Epidermal melanocyte (primary cell): ENCODE results near the gene ATP10B.
"Not testable (repeated sequence)": the region's sequence is repeated elsewhere in the genome, so short reads cannot be mapped to it uniquely, and the experiment has no call there.

Source experiments
- DNase-seq: peaks from one replicate; pipeline ENCODE4 v3.0.0; 2011; ENCODE audit warnings: low spot score; ENCODE audit not compliant: insufficient read length

Gene ATP10B

DNA sequence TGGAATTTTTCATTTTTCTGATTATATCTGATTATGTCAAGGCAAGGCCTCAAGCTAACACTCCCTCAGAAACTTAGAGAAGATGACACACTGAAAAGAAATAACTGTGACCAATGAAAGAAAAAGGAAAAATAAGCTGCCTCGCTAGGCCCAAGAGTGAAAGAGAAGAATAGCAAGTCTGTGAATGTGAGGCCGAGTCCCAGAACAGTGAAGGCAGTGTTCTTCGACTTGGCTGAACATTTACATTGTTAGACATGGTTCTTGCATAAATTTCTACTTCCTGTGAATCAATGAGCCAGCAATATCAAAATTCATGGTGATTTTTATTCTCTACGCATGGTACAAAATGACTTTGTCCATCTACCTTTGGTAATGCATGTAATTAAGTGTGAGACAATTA is at the start of gene ATP10B:
Gene ATP10B (minus strand): TSS at position 163 of the 400 bp plus-strand sequence. CDS start 164,137 bp downstream, outside the sequence.
- DNase-seq, result peak; percentile 27

- DNase-seq, result no peak
Observed at GRCh38 chr5:160901656-160902055, 49.6 kb upstream of the ATP10B start.

GRCh38 chr5:160899735-160900134 is 47.7 kb upstream of the ATP10B start:
- no peak for DNase-seq

- not testable (repeated sequence) for DNase-seq
Observed at GRCh38 chr5:160893180-160893964, 41.4 kb upstream of the ATP10B start.

DNA sequence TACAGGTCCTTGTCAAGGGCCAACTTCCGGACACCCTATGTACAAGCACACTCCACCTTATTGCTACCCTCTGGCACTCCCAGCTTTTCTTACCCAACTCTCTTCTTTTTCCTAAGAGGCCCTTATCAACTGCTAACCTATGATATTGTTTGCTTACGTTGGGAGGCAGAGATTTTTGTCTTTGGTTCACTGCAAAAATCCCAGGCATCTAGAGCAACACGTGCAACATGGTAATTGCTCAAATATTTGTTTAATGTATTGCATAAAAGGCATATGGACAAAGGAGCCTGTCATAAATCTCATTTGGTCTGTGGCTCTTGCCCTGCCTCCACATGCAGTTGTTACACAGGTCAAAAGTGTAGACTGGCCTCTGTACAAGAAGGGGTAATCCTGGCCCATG is 35.8 kb upstream of the ATP10B start:
- DNase-seq, result no peak

GRCh38 chr5:160873560-160874200 is 21.7 kb upstream of the ATP10B start:
- DNase-seq, result not testable (repeated sequence)

- DNase-seq, result no peak
Observed at GRCh38 chr5:160869989-160870521, 18.0 kb upstream of the ATP10B start.

- no peak for DNase-seq
Observed at GRCh38 chr5:160867976-160868375, 16.0 kb upstream of the ATP10B start.

DNA sequence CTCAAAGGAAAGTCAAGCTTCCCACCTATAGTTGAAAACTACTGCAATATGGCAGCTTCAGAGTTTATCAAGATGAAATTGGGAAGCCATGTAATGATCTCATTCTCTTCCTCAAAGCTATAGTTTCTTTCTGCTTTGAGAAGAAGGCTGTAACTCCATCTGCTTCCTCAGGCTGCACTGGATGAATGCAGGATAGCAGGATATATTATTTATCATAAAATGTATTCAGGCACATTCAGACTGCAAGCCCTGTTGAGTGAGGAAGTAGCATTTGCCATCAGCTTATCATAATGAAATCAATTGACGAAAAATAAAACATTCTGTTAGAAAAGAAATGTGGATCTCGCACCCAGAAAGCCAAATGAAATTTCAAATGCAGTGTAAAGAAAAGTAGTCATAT is 560 bp downstream of the ATP10B start:
- DNase-seq, result no peak

DNA sequence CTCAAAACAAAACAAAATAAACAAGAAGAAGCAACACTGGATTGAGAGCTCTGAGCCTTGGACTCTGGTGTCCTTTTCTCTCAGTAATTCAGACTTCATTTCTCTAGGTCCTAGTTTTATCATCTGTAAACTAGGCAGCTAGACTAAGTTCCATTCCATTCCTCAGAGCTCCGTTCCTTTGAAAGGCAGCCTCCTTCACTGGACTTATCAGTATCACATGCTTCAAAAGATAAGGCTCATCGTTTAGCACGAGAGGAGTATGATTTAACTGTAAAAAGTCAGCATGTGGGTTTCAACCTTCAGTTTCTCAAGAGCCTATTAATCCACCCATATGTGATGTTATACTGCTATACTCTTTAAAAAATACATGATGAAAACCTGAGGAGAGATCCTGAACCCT is 1.6 kb downstream of the ATP10B start:
- no peak for DNase-seq

- DNase-seq, result no peak
Observed at GRCh38 chr5:160847526-160848085, 4.4 kb downstream of the ATP10B start.

DNA sequence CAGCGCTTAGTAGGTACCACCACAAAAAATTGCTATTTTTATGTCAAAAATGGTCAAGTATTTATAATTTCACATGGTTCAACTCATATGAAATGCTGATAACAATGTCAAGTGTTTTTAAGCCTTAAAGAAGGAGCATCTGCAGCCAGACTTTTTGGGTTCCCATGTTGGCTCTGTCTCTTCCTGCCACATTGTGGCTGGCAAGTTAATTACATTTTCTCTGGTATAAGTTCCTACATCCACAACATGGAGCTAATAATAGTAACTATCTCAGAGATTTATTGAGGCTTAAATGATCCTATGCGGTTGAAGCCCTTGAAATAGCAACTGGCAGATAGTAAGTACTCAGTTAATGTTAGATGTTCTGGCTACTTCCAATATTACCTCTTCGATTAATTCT is 5.4 kb downstream of the ATP10B start:
- no peak for DNase-seq

DNA sequence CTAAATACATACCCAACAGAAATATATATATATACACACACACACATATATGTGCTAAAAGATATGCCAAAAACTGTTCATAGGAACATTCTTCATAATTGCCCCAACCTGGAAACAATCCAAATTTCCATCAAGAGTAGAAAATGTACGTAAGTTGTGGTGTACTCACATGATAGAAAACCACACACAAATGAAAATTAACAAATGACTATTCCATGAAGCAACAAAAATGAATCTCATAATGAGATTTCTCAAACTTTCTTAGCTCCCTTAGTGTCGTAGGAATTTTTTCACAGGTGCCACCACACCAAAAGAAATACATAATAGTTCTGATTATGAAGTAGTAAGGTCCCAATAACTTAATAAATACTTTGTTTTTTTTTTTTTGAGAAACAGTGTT is 7.8 kb downstream of the ATP10B start:
- no peak for DNase-seq

DNA sequence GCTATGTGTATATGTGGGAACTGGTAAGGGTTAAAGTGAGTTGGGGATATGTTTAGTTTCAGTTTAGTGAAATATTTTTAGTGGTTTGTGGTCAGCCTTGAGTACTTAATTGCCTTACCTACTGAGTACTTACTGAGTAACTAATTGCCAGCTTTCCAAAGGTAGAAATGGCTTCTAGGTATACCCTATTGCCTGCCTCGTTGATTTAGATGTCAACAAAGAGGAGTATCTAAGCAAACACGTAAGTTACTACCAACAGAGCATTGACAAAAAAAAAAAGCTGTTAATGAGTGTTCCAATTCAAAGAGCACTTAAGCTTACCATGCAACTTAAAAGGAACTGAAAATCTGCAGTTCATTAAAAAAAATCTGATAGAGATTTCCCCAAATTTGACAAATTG is 8.8 kb downstream of the ATP10B start:
- DNase-seq, result no peak

GRCh38 chr5:160837749-160838593 is 14.0 kb downstream of the ATP10B start:
- no peak for DNase-seq

DNA sequence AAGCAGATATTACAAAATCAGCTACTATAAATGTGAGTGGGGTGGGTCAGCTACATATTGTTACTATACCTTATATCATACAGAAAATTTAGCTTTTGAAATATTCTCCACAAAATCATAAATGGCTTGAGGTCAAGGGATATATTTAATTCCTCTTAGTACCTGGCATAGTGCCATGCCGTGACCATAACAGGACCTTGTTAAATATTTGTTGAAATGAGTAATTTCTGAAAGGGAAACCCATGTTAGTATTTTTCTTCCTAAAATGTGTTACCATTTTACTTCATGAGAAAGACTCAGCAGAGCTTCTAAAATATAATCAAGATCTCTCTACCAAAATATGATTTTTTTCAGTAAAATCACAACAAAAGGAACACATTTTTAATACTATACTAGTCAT is 14.8 kb downstream of the ATP10B start:
- no peak for DNase-seq

DNA sequence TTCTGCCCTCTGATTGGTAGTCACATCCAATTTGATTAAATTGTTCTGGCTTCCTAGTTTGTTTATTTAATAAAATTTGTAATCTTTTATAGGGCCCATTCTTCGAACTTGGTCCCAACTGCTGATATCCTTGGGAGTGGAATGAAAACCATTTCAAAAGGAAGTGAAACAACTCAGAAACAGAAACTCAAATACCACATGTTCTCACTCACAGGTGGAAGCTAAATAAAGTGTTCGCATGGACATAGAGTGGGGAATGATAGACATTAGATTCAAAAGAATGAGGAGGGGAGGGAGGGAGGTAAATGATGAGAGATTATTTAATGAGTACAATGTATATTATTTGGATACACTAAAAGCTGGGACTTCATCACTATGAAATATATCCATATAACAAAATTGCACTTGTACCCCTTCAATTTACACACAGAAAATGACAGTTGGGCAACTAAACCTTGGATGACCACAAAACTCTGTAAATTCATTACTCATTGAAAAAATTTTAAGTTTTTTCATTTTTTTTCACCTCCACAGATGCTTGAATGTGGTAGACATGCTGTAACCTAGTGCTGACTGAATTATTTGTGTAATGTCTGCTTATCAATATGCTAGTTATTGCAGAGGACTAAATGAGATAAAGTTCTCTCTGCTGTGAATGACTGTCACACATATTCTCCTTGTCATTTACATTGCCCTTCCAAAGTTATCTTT is 16.0 kb downstream of the ATP10B start:
- DNase-seq, result no peak

DNA sequence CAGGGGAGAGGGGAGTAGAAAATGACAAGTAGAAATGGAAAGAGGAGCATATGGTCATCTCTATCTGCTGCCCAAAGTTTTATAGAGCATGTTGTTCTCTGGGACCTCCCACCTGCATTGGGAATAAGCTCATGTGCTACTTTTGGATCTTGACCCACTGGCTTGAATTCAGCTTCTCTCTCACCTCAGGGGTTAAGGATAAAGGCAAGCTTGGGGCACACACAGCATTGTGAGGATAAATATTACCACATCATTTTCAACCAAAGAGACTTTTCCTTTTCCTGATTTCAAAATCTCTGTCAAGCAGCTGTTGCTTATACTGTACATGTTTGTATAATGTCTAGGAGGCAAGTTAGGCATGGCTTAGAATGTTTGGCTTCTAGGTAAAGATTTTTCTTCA is 16.6 kb downstream of the ATP10B start:
- DNase-seq, result no peak

GRCh38 chr5:160833806-160834205 is 18.2 kb downstream of the ATP10B start:
- DNase-seq, result no peak

- DNase-seq, result no peak
Observed at GRCh38 chr5:160831801-160832200, 20.2 kb downstream of the ATP10B start.
